Measurements from ENCODE around the gene RGS5. TPM values are rescaled to one million over a fixed set of nuclear protein-coding genes. Genes with fewer than 3 reads are reported as not detected.
A peak's percentile ranks its signal among the peaks of the same experiment; 100 is the strongest.

RGS5 gene
- total RNA-seq, 1 donor from 2014 or later = 4.9 TPM

DNA sequence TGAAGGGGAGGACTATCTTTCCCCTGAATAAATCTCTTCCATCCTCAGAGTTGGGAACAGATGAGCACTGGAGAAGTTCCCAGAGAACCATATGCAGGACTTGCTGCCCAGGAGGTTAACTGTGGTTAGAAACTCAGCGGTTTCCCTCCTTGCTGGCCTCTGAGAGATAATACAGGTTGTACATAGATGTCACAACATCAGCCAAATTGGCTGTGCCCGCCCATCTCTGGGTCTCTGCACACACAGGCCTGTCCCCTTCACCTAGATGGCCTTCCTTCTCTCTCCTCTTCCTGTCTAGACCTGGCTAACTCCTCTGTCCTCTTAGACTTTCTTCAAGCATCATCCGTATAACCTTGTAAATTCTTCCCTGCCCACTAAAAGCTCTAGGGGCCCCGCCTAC lies 5.7 kb downstream of the RGS5 start:
- Mint-ChIP-seq H3K36me3 (ENCODE audit: unreplicated experiment) (no peaks in the 10 kb centered on the region), H3K27ac (ENCODE audit: unreplicated experiment) (no peak overlapping the region), H3K4me3 (ENCODE audit: unreplicated experiment) (no peak overlapping the region), H3K9me3 (ENCODE audit: unreplicated experiment) (no peaks in the 10 kb centered on the region), H3K27me3 (ENCODE audit: unreplicated experiment) (no peaks in the 10 kb centered on the region), H3K4me1 (ENCODE audit: low read depth, unreplicated experiment) (no peaks in the 10 kb centered on the region)
- TF ChIP-seq, protein P1, sequence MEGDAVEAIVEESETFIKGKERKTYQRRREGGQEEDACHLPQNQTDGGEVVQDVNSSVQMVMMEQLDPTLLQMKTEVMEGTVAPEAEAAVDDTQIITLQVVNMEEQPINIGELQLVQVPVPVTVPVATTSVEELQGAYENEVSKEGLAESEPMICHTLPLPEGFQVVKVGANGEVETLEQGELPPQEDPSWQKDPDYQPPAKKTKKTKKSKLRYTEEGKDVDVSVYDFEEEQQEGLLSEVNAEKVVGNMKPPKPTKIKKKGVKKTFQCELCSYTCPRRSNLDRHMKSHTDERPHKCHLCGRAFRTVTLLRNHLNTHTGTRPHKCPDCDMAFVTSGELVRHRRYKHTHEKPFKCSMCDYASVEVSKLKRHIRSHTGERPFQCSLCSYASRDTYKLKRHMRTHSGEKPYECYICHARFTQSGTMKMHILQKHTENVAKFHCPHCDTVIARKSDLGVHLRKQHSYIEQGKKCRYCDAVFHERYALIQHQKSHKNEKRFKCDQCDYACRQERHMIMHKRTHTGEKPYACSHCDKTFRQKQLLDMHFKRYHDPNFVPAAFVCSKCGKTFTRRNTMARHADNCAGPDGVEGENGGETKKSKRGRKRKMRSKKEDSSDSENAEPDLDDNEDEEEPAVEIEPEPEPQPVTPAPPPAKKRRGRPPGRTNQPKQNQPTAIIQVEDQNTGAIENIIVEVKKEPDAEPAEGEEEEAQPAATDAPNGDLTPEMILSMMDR (IDR thresholded peaks at IDR 0.05; ENCODE audit: partially characterized antibody, unreplicated experiment) = no peak
- DNase-seq = no peak

DNA sequence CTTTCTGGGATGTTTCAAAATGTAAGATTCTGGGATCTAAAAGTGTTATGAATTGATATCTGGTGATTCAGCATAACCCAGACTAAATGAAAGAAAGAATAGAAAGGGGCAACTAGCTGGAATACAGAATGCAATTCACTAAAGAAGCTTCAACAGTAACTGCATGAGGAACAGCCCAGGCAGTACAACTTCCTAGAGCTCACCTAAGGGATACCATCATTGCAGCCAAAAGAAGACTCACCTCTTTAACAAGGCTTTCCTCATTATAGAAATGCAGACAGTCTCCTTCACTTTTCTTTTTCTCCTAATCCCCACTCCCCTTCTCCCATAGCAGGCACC lies 6.3 kb downstream of the RGS5 start:
- Mint-ChIP-seq H3K36me3 (ENCODE audit: unreplicated experiment) (no peaks in the 10 kb centered on the region), H3K4me1 (ENCODE audit: low read depth, unreplicated experiment) (no peaks in the 10 kb centered on the region), H3K27ac (ENCODE audit: unreplicated experiment) (no peak overlapping the region), H3K9me3 (ENCODE audit: unreplicated experiment) (no peaks in the 10 kb centered on the region), H3K4me3 (ENCODE audit: unreplicated experiment) (no peak overlapping the region), H3K27me3 (ENCODE audit: unreplicated experiment) (no peaks in the 10 kb centered on the region)
- DNase-seq = no peak
- TF ChIP-seq, protein P1 (IDR thresholded peaks at IDR 0.05; ENCODE audit: partially characterized antibody, unreplicated experiment) = no peak

DNA sequence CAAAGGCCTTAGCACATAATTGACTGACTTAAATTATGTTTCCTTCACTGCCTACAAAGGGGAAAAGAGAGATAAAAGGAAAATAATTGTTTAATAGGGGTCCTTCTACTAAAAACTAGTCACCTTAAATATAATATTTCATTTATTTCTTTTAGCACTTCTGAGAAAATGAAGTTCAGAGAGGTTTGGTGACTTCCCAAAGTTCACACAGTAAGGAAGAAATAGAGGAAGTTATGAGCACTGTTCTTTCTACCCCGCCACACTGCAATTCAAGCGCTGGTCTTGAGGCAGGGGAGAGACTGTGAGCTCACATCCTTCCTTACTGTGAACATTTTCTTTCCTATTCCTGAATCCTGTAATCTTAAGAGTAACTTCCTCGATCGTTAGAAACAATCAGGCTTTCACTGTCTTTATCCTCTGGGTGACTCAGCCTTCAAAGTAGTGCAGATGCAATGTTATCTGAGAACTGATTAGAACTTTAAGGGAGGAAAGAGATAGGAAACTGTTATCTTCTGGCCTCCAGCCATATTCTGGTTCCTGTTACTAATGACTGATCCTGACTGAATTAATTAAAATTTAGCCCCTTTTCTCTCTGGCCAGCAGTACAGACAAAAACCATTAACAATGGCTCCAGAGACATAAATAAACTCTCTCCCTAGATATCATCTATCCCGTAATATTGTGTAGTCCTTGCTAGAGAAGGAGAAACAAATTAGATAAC lies 6.8 kb downstream of the RGS5 start:
- no peaks in the 10 kb centered on the region for H3K4me1 Mint-ChIP-seq (ENCODE audit: low read depth, unreplicated experiment)
- H3K27me3 Mint-ChIP-seq (ENCODE audit: unreplicated experiment) = no peaks in the 10 kb centered on the region
- H3K27ac Mint-ChIP-seq (ENCODE audit: unreplicated experiment) = no peak overlapping the region
- no peaks in the 10 kb centered on the region for H3K9me3 Mint-ChIP-seq (ENCODE audit: unreplicated experiment)
- TF ChIP-seq, protein P1 (IDR thresholded peaks at IDR 0.05; ENCODE audit: partially characterized antibody, unreplicated experiment) = no peak
- no peak overlapping the region for H3K4me3 Mint-ChIP-seq (ENCODE audit: unreplicated experiment)
- no peak for DNase-seq
- H3K36me3 Mint-ChIP-seq (ENCODE audit: unreplicated experiment) = no peaks in the 10 kb centered on the region

DNA sequence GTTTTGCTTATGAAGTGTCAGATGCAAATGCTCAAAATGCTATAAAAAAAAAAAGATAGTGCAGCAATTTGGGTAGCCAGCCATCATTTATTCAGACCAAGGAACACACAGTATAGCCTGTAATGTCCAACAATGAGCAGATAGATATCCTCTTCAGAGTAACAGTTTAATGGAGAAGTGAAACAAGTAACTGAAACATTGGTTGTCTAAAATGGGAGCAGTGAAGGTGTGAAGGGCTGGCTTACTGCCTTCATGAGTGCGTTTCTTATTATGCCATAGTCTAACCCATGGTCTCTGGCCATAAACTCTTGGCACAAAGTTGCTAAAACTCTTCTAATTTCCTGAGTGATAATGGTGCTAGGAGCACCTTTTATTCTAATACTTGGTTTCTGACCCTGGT lies 11.4 kb downstream of the RGS5 start:
- no peaks in the 10 kb centered on the region for H3K27me3 Mint-ChIP-seq (ENCODE audit: unreplicated experiment)
- DNase-seq = no peak
- H3K4me1 Mint-ChIP-seq (ENCODE audit: low read depth, unreplicated experiment) = peaks cover 21% of the 10 kb centered on the region
- TF ChIP-seq, protein P1 (IDR thresholded peaks at IDR 0.05; ENCODE audit: partially characterized antibody, unreplicated experiment) = no peak
- H3K36me3 Mint-ChIP-seq (ENCODE audit: unreplicated experiment) = no peaks in the 10 kb centered on the region
- H3K4me3 Mint-ChIP-seq (ENCODE audit: unreplicated experiment) = no peak overlapping the region
- no peak overlapping the region for H3K27ac Mint-ChIP-seq (ENCODE audit: unreplicated experiment)
- peaks cover 4% of the 10 kb centered on the region for H3K9me3 Mint-ChIP-seq (ENCODE audit: unreplicated experiment)

DNA sequence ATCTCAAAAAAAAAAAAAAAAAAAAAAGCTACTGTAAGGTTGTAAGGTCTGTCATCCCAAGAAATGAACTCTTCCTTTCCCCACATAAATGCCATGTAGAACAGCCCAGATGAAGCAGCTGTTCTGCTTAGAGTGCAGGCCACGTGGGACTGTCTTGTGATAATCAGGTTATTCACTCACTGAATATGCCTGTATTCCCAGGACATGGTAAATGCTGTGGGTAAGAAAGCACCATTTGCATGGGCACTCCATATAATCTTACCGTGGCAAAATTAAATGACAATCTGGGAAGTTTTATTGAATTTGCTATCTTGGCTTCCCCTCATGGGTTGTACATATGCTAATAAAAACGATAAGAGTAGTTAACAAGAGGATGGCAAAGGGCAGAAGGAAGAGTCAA lies 13.8 kb downstream of the RGS5 start:
- no peaks in the 10 kb centered on the region for H3K36me3 Mint-ChIP-seq (ENCODE audit: unreplicated experiment)
- peak; percentile 30 for DNase-seq
- H3K4me1 Mint-ChIP-seq (ENCODE audit: low read depth, unreplicated experiment) = peaks cover 27% of the 10 kb centered on the region
- no peak overlapping the region for H3K4me3 Mint-ChIP-seq (ENCODE audit: unreplicated experiment)
- H3K27ac Mint-ChIP-seq (ENCODE audit: unreplicated experiment) = peak overlapping the region; percentile 20
- peaks cover 4% of the 10 kb centered on the region for H3K9me3 Mint-ChIP-seq (ENCODE audit: unreplicated experiment)
- H3K27me3 Mint-ChIP-seq (ENCODE audit: unreplicated experiment) = no peaks in the 10 kb centered on the region
- TF ChIP-seq, protein P1 (IDR thresholded peaks at IDR 0.05; ENCODE audit: partially characterized antibody, unreplicated experiment) = no peak
